HPDE6-E6E7 (cell line): ENCODE measurements around the gene SHOX.

ENCODE experiments used
- DNase-seq: peaks from one replicate; pipeline ENCODE4 v3.0.0; 2011; ENCODE audit warnings: missing footprints; ENCODE audit errors: extremely low spot score

SHOX gene

DNA sequence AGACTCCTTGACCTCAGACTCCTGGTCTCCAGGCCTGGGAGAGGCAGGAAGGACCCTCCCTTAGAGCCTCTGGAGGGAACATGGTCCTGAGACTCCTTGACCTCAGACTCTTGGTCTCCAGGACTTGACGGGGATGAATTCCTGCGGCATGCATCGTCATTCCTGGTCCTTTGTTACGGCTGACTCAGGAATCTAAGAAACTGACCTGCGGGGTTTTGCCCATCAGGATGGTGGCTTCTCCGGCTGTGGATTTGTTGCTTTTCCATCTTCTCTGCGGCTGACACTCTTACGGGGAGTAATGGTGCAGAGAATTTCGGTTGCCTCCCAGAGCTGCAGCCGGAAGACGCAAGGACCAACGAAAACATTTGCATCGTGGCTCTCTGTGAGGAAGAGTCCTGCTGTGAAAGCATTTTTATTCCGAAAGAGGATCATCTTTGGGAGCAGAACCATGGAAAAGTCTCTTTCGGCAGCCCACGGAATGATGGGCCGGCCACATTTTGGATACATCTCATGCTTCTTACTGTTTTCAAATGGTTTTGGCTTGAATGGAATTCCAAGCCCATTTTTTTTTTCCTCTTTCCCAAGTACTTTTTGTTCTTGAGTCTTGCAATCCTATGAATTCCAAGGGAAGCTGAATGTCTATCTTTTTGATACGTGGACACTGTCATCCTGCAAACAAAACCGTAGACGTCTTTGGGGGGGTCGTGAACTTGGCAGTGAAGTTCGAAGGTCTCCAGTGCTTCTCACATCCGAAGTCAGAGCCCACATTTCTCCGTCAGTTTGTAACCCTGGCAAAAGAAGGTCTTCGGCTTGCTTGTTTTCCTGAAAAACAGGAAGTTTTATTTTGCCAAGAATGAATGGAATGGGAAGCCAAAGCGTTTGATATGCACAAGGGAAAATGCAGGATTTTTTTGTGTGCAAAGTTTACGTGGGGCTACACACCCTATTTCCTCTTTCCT lies 36.5 kb downstream of the SHOX start:
- DNase-seq, result no peak

DNA sequence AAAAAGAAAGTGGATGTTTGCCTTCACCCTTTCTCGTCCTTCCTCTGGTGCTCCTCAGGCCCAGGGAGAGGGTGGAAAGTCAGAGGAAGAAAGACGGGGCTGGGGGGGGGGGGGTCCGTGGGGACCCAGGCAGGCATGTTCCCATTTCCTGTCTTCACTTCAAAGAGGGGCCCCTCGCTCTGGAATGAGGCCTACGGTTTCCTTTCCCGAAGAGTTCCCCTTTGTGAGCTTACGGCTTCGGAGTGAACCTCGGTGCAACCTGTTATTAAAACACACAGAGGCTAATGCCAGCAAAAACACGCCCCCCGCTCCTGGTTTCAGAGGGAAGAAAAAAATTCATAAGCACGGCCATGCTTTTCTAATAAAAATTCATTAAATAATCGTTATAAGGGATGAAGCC lies 40.1 kb downstream of the SHOX start:
- no peak for DNase-seq

DNA sequence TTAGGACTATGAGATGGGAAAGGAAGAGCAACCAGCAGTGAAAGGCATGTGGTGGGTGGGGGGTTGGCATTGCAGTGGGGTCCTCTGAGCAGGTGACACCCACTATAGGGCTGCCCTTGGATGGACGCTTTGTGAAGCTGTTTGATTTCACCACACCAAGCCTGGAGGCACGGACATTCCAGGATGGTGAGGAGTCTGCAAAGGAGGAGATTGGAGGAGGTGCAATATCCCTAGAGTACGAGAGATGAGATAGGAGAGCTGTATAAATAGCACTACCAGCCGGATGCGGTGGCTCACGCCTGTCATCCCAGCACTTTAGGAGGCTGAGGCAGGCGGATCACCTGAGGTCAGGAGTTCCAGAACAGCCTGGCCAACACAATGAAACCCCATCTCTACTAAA lies 42.3 kb downstream of the SHOX start:
- no peak for DNase-seq

DNA sequence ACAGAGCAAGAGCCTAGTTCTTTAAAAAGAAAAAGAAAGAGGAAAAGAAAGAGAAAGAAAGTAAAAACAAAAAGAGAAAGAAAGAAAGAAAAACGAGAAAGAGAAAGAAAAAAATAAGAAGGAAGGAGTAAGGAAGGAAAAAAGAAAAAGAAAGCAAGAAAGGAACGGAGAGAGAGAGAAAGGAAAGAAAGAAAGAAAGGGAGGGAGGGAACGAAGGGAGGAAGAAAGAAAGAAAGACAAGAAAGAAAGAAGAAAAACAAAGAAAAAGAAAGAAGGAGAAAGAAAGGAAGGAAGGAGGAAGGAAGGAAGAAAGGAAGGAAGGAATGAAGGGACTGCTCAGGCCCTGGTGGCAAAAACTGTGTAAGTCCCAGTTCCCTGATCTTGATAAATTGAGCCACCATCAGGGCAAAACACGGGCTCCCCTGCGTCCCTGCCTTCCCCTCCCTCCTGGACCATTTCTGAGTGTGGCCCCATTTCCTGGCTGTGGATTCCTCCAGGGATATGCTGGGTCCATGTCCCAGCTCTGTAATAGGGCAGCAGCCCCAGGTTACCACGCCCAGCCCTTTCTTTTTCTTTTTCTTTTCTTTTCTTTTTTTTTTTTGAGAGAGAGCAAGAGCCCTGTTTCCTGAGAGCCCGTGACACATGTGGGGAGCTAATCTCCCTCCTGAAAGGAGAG lies 44.8 kb downstream of the SHOX start:
- DNase-seq, result no peak

DNA sequence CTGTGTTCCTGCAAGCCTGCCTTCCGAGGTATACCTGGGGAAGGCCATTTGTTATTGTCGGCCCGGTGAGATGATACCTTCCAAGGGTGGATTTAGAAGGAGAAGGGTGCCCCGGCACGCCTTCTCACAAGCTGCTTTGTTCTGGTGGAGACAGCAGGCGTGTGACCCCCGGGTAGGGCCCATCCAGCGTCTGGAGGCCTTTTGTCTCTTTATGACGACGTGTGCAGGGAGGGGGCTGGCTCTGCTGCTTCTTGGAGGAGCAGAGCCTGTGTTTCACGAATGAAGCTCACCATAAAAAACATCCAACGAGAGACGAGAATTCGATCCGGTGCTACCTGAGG lies 45.3 kb downstream of the SHOX start:
- DNase-seq, result no peak

DNA sequence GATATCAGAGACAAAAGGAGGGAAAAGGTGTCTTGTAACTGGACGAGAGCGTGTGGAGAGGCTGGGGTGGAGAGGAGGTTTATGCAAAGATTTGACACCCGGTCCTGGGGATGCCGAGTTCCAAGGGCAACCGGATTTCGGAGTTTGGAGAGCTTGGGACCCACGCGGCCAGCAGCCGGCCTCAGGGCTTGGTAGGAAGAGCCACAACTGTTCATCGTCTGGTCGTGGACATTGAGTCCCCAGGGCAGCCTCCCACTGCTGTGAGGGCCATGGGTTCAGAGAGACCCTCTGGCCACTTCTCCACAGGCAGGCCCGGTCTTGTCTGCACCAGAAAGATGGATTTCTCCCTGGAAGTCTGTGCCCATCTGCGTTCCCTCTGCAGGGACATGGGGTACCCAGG lies 46.8 kb downstream of the SHOX start:
- no peak for DNase-seq

DNA sequence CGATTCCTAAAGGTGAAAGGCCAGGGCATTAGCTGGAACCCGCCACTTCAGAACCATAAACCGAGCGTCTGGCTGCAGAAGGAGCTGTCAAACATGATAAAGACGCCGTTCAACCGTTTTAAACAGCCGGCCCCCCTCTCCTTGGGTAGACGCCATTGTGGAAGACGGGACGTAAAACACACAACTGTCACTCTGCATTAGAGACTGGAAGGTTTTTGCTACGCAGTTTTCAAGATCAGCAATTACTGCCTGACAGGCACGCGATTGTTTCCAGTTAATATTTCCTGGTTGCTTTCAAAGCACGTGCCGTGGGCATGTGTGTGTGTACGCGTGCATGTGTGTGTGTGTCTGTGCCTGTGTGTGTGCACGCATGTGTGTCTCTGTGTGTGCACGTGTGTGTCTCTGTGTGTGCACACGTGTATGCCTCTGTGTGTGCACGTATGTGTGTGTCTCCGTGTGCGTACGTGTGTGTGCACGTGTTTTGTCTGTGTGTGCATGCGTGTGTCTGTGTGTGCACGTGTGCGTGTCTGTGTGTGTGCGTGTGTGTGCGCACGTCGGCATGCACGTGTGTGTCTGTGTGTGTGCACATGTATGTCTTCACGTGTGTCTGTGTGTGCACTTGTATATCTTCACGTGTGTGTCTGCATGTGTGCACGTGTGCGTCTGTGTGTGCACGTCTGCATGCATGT lies 48.8 kb downstream of the SHOX start:
- DNase-seq, result no peak

DNA sequence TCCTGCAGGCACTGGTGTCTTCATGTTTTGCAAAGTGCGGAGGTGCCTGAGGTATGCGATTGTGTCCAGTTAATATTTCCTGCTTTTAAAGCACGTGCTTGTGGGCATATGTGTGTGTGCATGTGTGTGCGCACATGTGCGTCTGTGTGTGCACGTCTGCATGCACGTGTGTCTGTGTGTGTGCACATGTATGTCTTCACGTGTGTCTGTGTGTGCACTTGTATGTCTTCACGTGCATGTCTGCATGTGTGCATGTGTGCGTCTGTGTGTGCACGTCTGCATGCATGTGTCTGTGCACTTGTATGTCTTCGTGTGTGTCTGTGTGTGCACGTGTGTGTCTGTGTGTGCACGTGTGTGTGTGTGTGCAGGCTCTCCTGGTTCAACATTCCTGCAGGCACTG lies 49.5 kb downstream of the SHOX start:
- no peak for DNase-seq

DNA sequence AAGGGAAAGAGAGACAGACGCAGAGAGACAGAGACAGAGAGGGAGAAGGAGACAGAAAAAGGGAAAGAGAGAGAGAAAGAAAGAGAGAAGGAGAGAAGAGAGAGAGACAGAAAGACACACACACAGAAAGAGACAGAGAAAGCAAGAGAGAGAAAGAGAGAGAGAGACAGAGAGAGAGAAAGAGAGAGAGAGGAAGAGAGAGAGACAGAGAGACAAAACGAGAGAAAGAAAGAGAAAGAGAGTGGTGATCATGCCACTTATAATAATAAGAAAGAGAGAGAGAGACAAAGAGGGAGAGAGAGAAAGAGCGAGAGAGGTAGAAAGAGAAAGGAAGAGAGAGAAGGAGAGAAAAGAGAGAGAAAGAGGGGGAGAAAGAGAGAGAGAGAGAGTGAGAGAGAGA lies 51.4 kb downstream of the SHOX start:
- no peak for DNase-seq

DNA sequence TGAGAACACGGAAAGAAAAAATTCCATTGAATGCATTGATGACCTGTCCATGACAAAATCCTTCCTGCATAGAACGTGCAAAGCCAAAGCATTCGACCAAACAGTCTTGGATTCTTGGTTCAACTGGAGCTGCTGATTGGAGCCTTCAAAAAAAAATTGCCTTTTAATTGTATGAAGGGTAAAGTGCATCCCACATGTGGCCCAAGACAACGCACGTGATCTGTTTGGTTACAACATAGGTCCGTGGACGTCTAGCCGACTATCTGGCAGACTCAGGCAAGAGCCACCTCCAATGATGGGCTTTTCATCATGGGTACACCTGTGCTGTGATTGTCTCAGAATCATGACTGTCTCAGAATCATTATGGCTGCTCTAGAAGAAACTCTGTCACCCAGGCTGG lies 52.3 kb downstream of the SHOX start:
- DNase-seq, result no peak

DNA sequence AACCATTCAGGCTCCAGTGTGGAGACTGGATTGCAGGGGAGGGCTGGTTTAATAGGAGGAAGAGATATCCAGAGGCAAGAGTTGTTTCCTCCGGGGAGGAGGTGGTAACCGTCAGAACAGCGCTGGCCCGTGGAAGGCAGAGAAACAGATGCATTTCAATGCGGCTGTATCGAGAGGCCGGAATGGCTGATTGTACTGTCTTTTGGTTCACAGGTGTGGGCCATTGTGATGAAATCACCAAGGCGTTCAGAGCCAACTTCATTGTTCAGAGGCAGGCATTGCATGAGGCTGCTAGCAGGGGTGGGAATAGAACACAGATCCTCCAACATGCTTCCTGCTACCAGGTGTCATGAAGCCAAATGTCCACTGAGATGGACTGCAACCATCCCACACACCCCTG lies 53.0 kb downstream of the SHOX start:
- no peak for DNase-seq

DNA sequence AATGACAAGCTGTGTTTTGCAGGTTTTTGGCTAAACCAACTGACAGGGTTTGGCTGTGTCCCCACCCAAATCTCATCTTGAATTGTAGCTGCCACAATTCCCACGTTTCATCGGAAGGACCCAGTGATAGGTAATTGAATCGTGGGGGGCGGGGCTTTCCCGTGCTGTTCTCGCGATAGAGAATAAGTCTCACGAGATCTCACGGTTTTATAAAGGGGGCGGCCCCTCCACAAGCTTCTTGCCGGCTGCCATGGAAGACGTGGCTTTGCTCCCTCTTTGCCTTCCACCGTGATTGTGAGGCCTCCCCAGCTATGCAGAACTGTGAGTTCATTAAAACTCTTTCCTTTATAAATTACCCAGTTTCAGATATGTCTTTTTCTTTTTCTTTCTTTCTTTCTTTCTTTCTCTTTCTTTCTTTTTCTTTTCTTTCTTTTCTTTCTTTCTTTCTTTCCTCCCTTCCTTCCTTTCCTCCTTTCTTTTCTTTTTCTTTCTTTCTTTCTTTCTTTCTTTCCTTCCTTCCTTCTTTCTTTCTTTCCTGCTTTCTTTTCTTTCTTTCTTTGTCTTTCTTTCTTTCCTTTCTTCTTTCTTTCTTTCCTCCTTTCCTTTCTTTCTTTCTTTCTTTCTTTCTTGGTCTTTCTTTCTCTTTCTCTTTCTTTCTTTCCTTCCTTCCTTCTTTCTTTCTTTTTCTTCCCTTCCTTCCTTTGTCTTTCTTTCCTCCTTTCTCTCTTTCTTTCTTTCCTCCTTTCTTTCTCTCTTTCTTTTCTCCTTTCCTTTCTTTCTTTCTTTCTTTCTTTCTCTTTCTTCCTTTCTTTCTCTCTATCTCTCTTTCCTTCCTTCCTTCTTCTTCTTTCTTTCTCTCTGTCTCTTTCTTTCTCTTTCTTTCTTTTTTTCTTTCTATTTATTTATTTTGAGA lies 54.8 kb downstream of the SHOX start:
- DNase-seq, result no peak

DNA sequence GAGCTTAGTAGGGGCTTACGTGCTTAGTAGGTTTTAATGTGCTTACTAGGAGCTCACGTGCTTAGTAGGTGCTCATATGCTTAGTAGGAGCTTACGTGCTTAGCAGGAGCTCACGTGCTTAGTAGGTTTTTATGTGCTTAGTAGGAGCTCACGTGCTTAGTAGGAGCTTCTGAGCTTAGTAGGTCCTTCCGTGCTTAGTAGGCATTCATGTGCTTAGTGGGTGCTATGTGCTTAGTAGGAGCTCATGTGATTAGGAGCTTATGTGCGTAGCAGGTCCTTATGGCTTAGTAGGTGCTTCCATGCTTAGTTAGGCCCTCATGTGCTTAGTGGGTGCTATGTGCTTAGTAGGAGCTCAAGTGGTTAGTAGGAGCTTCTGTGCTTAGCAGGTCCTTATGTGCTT lies 59.4 kb downstream of the SHOX start:
- no peak for DNase-seq

DNA sequence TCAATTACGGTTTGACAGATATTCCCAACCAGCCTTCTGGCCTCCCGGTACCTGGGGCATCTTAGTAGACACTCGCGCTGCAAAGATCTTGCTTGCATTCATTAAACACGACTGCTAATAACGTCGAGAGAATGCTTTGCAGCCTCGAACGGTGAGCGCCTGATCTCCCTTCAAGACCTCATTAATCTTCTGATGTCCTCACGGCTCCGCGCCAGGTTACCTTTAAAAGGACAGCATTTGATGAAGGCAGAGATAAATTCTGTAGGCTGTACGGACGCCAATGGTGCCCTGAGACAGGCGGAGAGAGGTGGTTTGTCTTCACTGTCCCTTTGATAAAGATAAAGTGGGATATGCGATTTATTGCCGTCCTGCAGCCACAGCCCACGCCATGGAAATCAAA lies 64.2 kb downstream of the SHOX start:
- no peak for DNase-seq

DNA sequence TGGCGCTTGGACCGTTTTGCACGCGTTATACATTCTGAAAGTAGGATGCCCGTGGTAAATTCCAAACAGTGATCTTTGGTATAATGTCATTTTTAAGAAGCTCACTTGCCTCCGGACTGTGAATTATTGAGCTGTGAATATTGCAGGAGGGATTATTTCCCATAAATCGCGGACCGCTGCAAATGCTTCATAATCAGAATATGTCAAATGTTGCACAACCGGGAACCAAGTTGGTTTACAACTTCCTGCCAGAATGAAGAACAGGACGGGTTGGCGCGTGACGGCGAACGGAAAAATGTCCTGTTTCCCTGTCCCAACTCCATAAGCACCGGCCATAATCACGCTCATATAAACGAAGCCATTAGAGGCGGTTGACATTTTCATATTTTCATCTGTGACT lies 67.6 kb downstream of the SHOX start:
- no peak for DNase-seq

DNA sequence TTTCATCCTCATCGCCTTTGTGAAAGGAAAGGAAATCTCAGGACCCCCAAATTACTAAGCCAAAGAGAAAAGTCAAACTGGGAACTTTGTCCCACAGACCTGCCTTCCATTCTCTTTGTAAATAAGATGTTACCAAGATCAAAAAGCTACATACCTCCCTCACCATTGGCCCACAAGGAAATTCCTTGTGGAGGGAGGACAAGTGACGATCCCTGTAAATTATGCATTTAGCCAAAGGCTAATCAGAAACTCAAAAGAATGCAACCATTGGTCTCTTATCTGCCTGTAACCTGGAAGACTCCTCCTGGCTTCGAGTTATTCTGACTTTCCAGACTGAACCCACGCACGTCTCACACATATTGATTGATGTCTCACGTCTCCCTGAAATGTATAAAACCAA lies 70.3 kb downstream of the SHOX start:
- DNase-seq, result no peak

DNA sequence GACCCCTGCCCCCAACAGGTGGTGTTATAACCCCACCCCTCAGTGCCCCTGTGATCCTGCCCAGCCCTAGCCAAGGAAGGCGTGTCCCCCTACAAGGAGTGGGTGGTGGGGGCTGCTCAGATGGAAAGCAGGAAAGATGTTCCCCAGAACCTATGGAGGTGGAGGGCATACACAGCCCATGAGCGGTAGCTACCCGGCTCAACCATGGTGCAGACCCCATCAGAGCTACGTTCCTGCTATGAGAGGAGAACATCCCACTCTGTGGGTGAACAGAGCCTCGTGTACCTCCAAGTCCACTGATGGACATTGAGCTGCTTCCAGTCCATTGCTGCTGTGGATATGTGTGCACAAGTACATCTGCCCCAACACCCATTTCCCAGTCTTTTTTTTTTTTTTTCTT lies 71.1 kb downstream of the SHOX start:
- no peak for DNase-seq

DNA sequence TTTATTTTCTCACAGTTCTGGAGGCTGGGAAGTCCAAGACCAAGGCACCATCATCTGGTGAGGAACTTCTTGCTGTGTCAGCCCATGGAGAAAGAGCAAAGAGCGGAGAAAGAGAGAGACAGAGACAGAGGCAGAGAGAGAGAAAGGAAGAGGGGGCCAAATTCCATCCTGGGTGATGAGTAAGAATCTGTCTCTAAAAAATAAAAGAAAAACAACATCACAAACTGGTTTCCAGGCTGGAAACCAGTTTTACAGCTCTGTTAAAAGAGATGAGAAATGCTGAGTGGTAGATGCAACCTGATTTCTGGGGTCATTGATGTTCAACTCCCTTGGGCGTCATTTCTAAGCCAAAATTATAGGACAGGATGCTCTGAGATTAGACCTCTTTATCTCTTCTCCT lies 72.9 kb downstream of the SHOX start:
- DNase-seq, result no peak

DNA sequence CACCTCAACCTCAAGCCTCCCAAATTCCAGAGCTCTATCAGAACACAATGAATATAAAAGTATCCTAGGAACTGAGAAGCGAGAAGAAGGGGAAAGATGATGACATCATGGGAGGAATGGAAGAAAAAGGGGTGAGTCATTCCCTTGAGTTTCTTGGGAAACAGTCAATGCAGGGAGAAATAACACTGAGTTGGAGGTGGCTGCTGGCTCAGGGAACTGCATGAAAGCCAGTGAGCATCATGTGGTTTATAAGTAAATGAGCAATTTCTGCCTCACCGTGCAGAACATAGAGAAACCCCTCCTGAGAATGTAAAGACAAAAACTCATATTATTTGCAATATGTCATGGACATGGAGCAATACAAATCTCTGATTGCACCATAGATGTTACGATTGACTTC lies 73.3 kb downstream of the SHOX start:
- DNase-seq, result no peak
